Keratinocyte (primary cell): ENCODE measurements around the gene CACHD1. TPM values are rescaled to one million over a fixed set of nuclear protein-coding genes. Genes with fewer than 3 reads are reported as not detected.

Experiments
- DNase-seq: peaks from one replicate; pipeline ENCODE4 v3.0.0-alpha.2; 2011; ENCODE audit warnings: low read depth, missing footprints, low spot score
- FAIRE-seq: peaks from 2 replicates; lab custom pipeline; 2011; peaks lifted over from hg19 to GRCh38; lab: Jason Lieb, UNC
- H2AFZ ChIP-seq: 2 replicates; pipeline ENCODE4 v1.6.0; 2012; ENCODE audit warnings: low read length, control low read depth, inconsistent platforms; ENCODE audit not compliant: control insufficient read depth
- H3K27ac ChIP-seq: 2 replicates; pipeline ENCODE4 v1.5.1; 2011; ENCODE audit warnings: low read length; ENCODE audit not compliant: control insufficient read depth, insufficient read depth
- H3K27me3 ChIP-seq: 3 replicates; pipeline ENCODE4 v1.6.0; 2011; ENCODE audit warnings: low read length; ENCODE audit not compliant: control insufficient read depth, insufficient read depth; ENCODE audit errors: extremely low read depth
- H3K36me3 ChIP-seq, 2 experiments: 2 replicates in 1 of 2; 3 replicates in 1 of 2; pipeline ENCODE4 v1.5.1; 2011; ENCODE audit warnings: low read length in 2 of 2, mild to moderate bottlenecking in 1 of 2; ENCODE audit not compliant: control insufficient read depth in 2 of 2, insufficient read depth in 2 of 2; ENCODE audit errors: extremely low read depth in 1 of 2
- H3K4me1 ChIP-seq: 3 replicates; pipeline ENCODE4 v1.5.1; 2011; ENCODE audit warnings: low read length; ENCODE audit not compliant: control insufficient read depth, insufficient read depth; ENCODE audit errors: extremely low read depth
- H3K4me2 ChIP-seq: 3 replicates; pipeline ENCODE4 v1.6.0; 2011; ENCODE audit warnings: low read depth, low read length; ENCODE audit not compliant: control insufficient read depth, insufficient read depth; ENCODE audit errors: extremely low read depth
- H3K4me3 ChIP-seq, 3 experiments: fragments of 200-600 bp in 1 of 3; sonication (generic) in 1 of 3; 2 replicates in 2 of 3; 3 replicates in 1 of 3; pipeline ENCODE4 v1.5.1; 2011 to 2016; ENCODE audit warnings: low read length in 3 of 3, mild to moderate bottlenecking in 3 of 3, control low read depth in 2 of 3, inconsistent platforms in 1 of 3, low read depth in 1 of 3, mixed read lengths in 1 of 3, mixed run types in 1 of 3, moderate library complexity in 1 of 3; ENCODE audit not compliant: control insufficient read depth in 2 of 3, insufficient read depth in 2 of 3; ENCODE audit errors: extremely low read depth in 1 of 3
- H3K79me2 ChIP-seq: 2 replicates; pipeline ENCODE4 v1.6.0; 2012; ENCODE audit warnings: low read length; ENCODE audit not compliant: control insufficient read depth, insufficient read depth
- H3K9ac ChIP-seq: 3 replicates; pipeline ENCODE4 v1.6.0; 2011; ENCODE audit warnings: low read length; ENCODE audit not compliant: control insufficient read depth, insufficient read depth; ENCODE audit errors: extremely low read depth
- H3K9me1 ChIP-seq: 3 replicates; pipeline ENCODE4 v1.6.0; 2011; ENCODE audit warnings: low read length; ENCODE audit not compliant: control insufficient read depth, insufficient read depth; ENCODE audit errors: extremely low read depth
- H3K9me3 ChIP-seq: 2 replicates; pipeline ENCODE4 v1.5.1; 2012; ENCODE audit warnings: low read depth, low read length; ENCODE audit not compliant: control insufficient read depth
- H4K20me1 ChIP-seq: 3 replicates; pipeline ENCODE4 v1.6.0; 2011; ENCODE audit warnings: low read length; ENCODE audit not compliant: control insufficient read depth, insufficient read depth; ENCODE audit errors: extremely low read depth
- CTCF ChIP-seq, 3 experiments: IDR thresholded peaks in 1 of 3; conservative IDR thresholded peaks in 1 of 3; optimal IDR thresholded peaks in 1 of 3; 2 replicates in 2 of 3; 3 replicates in 1 of 3; pipeline versions ENCODE3 to v1.5.1; 2011; ENCODE audit warnings: low read length in 3 of 3, mild to moderate bottlenecking in 3 of 3, moderate library complexity in 2 of 3, control low read depth in 1 of 3, inconsistent platforms in 1 of 3; ENCODE audit not compliant: insufficient read depth in 2 of 3; ENCODE audit errors: extremely low read depth in 1 of 3
- EZH2 ChIP-seq: IDR thresholded peaks from one replicate; pipeline ENCODE4 v1.6.1; 2012; ENCODE audit warnings: inconsistent platforms, mild to moderate bottlenecking, low read length, moderate library complexity
- dilution Hi-C: fragments of 300-500 bp; cut with MboI; formaldehyde crosslinking; loops from one replicate; pipeline ENCODE4 v1.7.0; 2020; ENCODE audit warnings: low sequenced_read_pairs; ENCODE audit not compliant: extremely low pct_ligation_motif_present
- polyA plus RNA-seq, 5 experiments: library from polyadenylated mRNA; depleted of rRNA in 3 of 5; stranded (reverse) in 3 of 5; stranded (forward) in 1 of 5; unstranded in 1 of 5; fragments of >200 nt; gene quantifications; 1 replicate in 1 of 5; 2 replicates in 3 of 5; 3 replicates in 1 of 5; pipeline versions ENCODE4 v1.2.1 to v1.2.3, GENCODE V29; 2011 to 2012; ENCODE audit warnings: missing spikeins in 2 of 5, low read depth in 1 of 5, low replicate concordance in 1 of 5

Gene CACHD1
- polyA plus RNA-seq, 1 donor (not counting 4 experiments of a cell fraction or from before 2014, with no cell fraction given), result 2.4 TPM

- Histone ChIP-seq H3K27ac (no peak overlapping the region), H3K9me3 (no peaks in the 10 kb centered on the region), H3K36me3 (no peaks in the 10 kb centered on the region), H2AFZ (no peak overlapping the region), H3K9me1 (no peaks in the 10 kb centered on the region), H3K27me3 (no peaks in the 10 kb centered on the region), H3K4me3 (no peak overlapping the region), H3K4me1 (no peaks in the 10 kb centered on the region), H3K4me2 (no peak overlapping the region), H3K9ac (no peak overlapping the region), H3K79me2 (no peaks in the 10 kb centered on the region), H4K20me1 (no peaks in the 10 kb centered on the region)
- TF ChIP-seq EZH2 (no peak), CTCF (optimal IDR thresholded peaks at IDR 0.05 in 1 of 3, IDR thresholded peaks at IDR 0.05 in 1 of 3, conservative IDR thresholded peaks at IDR 0.05 in 1 of 3; ENCODE audit: extremely low read depth in 1 of 3, insufficient read depth in 2 of 3, low read length in 3 of 3) (no peak)
- DNase-seq (no peak), FAIRE-seq (no peak)
- dilution Hi-C loops, result no loop called here
These were observed 146.1 kb downstream of the CACHD1 start for GRCh38 chr1:64616039-64616438.

- Histone ChIP-seq H3K36me3 (no peaks in the 10 kb centered on the region), H2AFZ (no peak overlapping the region), H3K9me3 (no peaks in the 10 kb centered on the region), H3K9me1 (no peaks in the 10 kb centered on the region), H3K4me2 (no peak overlapping the region), H4K20me1 (no peaks in the 10 kb centered on the region), H3K27me3 (no peaks in the 10 kb centered on the region), H3K4me1 (peaks cover 16% of the 10 kb centered on the region), H3K4me3 (no peak overlapping the region), H3K27ac (no peak overlapping the region), H3K9ac (no peak overlapping the region), H3K79me2 (no peaks in the 10 kb centered on the region)
- peak; percentile 82 for DNase-seq
- peak; percentile 71 for FAIRE-seq
- dilution Hi-C loops, result no loop called here
- TF ChIP-seq CTCF (optimal IDR thresholded peaks at IDR 0.05 in 1 of 3, IDR thresholded peaks at IDR 0.05 in 1 of 3, conservative IDR thresholded peaks at IDR 0.05 in 1 of 3; ENCODE audit: extremely low read depth in 1 of 3, insufficient read depth in 2 of 3, low read length in 3 of 3) (no peak), EZH2 (no peak)
These were observed 153.8 kb downstream of the CACHD1 start for GRCh38 chr1:64623750-64624191.
